GM19397 (cell line): ENCODE measurements around the gene SHC4.
A peak's percentile ranks its signal among the peaks of the same experiment; 100 is the strongest.
"Not testable (repeated sequence)": the region's sequence is repeated elsewhere in the genome, so short reads cannot be mapped to it uniquely, and the experiment has no call there.

Source experiments
- ATAC-seq: cut with Tn5 transposase; IDR thresholded peaks from one replicate; pipeline ENCODE4 v1.9.1; 2021; ENCODE audit warnings: mild to moderate bottlenecking, moderate library complexity; ENCODE audit not compliant: unreplicated experiment

Gene SHC4

DNA sequence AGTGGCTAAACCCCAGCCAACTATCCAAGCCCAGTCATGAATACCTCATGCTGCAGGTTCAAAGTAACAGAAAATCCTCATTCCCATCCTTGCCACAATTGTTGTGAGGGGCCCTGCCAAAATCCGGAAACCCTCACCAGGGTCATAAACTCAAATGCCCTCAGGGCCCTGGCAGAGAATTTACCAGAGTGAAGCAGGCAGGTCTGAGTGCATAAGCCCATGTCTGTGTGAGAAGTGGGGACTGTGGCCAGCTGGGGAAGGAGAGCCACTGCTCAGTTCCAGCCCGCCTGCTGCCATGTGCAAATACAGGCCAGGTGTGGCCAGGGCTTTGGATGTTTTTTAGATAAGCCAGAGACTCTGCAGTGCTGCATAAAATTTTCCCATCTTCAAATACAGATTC lies 159.8 kb downstream of the SHC4 start:
- ATAC-seq = no peak

DNA sequence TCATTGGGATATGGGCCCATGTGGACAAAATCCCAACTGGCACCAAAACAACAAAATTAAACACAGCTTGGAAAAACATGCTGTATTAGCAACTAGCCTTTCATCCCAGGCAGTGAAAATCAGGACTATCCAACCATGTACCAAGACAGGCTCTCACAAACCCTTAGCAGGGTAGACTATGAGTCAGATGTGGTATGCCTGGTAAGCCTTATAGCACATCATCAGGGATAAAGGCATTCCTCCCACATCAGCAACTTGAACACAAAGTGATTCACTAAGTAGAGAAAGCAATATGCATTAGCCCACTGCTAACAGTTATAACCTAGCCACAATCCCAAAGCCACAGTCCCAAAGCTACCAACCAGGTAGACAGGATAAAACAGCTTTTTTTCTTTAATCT lies 160.9 kb downstream of the SHC4 start:
- no peak for ATAC-seq

DNA sequence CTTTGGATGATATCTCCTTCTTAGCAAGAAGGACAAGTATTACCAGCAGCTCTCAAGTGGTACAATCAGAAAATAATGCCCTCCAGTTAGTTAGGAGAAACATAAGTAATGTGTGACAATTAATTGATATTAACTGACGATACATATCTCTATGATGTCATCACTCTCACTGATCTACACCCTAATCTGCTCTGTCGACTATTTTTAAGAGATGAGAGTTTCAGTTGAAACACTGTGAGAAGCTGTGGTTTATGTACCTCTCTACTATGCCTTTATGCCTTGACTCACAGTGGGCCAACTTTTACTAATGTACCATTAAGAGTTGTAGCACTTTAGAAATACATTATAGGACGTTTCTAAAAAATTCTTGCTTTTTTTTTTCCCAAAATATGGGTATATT lies 161.5 kb downstream of the SHC4 start:
- no peak for ATAC-seq

DNA sequence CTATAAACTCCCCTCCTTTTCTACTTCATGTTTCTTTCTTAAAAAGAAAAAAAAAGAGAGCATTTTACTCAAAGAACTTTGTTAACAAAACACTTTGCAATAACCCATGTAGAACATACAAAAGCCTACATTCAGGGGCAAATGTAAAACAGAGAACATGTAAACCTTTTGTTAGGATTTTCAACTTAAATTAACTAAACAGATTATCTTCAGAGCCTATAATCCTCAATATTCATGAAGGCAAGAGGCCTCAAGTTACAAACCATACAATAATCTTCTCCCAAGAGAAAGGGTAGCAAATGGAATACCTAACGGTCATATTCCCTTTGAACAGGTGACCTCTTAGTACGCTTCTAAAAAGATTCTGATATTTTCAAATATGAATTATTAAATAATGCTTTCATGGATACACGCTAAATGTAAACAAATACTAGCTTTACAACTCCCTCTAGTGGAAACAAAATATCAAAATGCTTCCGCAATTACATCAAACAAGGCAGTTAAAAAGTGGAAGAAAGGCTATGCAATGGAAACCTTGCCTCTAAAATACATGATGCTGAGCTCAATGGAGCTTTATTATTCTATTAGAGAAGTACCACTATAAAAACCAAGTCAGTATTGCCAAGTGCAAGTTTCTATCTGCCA lies 162.8 kb downstream of the SHC4 start:
- ATAC-seq = no peak

DNA sequence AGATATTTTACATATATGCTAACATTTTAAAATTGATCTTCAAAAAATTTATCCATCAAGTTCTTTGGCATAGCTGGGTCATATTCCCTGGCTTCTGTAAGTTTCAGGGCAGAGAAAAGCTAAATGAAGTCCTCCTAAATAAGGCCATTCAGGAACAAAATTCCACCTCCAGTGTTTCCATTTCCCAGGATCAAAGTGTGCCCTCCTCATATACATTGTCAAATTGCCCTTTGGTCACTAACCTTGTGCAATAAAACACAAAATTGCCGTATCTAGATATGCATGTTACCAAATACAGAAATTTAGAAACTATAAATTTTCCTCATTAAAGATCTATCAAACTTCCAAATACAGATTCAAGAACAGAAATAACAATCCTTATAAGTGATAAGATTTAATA lies 163.5 kb downstream of the SHC4 start:
- no peak for ATAC-seq

- no peak for ATAC-seq
These were observed 165.4 kb downstream of the SHC4 start for GRCh38 chr15:48798319-48798718.

GRCh38 chr15:48796930-48797329 lies 166.8 kb downstream of the SHC4 start:
- peak; percentile 58 for ATAC-seq

DNA sequence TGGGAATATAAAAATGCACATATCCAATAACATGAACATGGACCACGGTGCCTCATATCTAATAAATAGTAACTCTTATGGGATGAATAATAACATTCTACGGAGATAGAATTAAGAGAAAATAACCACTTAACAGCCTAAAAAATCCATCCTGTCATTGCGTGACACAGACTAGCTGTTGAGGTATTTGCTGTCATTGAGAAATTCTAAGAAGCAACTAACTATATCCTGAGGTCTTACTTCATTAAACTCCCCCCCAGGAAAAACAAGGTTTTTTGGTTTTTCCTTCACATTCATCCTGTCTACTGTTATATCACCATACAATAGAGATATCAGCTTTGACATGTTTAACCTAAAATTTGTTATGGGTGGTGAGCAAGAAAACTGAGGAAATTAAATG lies 167.2 kb downstream of the SHC4 start:
- ATAC-seq = peak; percentile 11

GRCh38 chr15:48795901-48796300 lies 167.8 kb downstream of the SHC4 start:
- no peak for ATAC-seq

- peak; percentile 76 for ATAC-seq
These were observed 169.0 kb downstream of the SHC4 start for GRCh38 chr15:48794697-48795134.

DNA sequence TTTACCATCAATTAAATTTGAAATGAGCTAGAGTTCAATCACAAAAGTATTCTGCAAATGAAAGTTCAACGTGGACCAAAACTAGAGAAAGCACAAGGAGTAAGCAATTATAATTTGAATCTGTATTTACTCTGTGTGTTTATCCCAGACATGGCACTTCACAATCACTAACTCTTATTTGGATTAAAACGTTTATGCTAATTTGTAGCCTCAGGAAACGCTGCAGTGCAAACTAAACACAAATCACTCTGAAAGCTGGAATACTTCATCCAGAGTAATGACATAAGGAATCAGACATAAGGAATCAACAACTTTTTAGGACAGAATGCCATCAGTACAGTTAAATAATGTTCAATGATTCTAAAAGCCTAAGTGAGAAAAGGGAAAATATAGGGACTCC lies 171.3 kb downstream of the SHC4 start:
- ATAC-seq = no peak

DNA sequence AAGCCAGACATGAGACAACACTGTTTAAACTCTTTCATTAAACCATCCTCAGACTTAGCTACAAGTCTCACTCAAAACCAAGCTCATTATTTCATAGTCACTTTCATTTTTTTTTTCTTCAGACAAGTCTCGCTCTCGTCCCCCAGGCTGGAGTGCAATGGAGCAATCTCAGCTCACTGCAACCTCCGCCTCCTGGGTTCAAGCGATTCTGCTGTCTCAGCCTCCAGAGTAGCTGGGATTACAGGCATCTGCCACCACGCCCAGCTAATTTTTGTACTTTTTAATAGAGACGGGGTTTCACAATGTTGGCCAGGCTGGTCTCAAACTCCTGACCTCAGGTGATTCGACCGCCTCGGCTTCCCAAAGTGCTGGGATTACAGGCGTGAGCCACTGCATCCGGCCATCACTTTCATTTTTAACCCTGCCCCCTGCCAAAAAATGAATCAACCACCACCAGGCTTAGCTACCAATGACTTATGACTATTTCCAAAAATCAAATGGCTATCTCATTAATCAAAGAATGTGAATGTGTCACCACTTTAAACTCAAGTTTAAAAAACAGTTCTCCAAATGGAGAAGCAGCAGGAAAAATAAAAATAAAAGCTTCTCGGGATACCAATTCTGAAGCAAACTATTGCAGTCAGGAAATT lies 173.1 kb downstream of the SHC4 start:
- not testable (repeated sequence) for ATAC-seq

DNA sequence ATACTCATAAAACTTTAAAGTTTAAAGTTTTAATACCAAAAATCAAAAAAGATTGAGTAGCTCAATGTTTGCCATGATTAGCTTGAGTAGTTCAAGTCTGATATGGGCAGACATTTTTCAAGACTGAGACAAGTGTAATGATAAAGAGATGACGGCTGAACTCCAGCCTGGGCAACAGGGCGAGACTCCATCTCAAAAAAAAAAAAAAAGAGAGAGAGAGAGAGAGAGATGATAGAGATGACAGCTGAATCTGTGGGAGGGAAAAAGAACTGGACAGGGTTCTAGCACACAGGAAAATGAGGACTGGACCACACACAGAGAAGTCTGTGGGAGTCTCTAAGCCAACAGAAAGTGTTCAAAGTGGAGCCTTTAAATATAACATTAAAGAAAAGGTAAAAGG lies 178.0 kb downstream of the SHC4 start:
- no peak for ATAC-seq

- ATAC-seq = no peak
These were observed 178.5 kb downstream of the SHC4 start for GRCh38 chr15:48785195-48785594.

- ATAC-seq = no peak
These were observed 179.0 kb downstream of the SHC4 start for GRCh38 chr15:48784756-48785155.

- ATAC-seq = no peak
These were observed 180.8 kb downstream of the SHC4 start for GRCh38 chr15:48782911-48783310.

DNA sequence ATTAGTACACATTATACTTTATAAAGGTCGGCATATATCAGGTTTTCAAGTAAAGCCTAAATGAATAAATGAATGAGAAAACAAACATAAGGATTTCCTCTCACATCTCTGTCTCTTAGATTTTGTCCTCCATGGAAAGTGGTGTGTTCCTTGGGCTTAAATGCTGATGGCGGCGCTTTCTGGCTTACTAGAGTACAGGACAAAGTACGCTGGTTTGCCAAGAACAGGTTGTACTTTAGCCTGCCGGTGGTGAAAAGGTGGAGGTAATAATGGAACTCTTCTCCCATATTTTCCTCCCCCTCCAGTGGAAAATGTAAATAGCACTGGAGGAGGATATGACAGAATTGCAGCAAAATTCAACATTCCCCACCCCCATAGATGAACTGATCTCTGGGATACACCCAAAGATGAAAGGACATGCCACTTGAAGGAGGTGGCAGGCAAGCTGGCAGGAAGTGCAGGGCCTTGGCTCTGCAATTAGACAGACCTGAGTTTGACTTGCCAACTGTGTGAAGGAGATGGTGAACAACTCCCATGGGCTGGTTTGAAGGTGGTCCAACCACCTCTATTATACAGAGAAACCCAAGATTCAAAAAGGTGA lies 182.1 kb downstream of the SHC4 start:
- ATAC-seq = no peak

- ATAC-seq = no peak
These were observed 182.7 kb downstream of the SHC4 start for GRCh38 chr15:48781017-48781416.

DNA sequence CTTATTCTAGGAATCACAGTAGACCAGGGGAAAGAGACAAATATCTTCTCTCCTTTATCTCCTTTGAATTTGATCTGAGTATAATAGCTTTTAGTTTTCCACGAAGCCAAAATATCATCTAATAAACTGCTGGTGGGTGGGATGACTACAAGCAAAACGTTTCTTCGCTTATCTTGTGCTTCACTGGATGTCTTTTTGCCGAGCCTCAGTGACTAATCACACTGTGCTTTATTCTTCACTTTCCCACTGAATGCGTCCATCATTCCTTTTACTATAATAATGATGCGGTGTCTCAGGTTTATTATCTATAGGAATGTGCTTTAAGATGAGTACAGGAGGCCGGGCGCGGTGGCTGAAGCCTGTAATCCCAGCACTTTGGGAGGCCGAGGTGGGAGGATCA lies 185.4 kb downstream of the SHC4 start:
- no peak for ATAC-seq

GRCh38 chr15:48777645-48778330 lies 185.9 kb downstream of the SHC4 start:
- no peak for ATAC-seq

- ATAC-seq = no peak
These were observed 188.2 kb downstream of the SHC4 start for GRCh38 chr15:48775546-48775945.

- no peak for ATAC-seq
These were observed 189.2 kb downstream of the SHC4 start for GRCh38 chr15:48774484-48774883.
